NCI-H1417 (cell line): Measurements from ENCODE around the gene LACTBL1.

Experiments
- DNase-seq, 3 experiments: peaks; one replicate each; lab custom pipeline; 2025; lab: John Stamatoyannopoulos, UW

LACTBL1 gene

GRCh38 chr1:22944346-22945055, 28.2 kb downstream of the LACTBL1 start:
- no peak for DNase-seq

- DNase-seq, result no peak
These were observed 31.4 kb downstream of the LACTBL1 start for GRCh38 chr1:22941257-22941656.

DNA sequence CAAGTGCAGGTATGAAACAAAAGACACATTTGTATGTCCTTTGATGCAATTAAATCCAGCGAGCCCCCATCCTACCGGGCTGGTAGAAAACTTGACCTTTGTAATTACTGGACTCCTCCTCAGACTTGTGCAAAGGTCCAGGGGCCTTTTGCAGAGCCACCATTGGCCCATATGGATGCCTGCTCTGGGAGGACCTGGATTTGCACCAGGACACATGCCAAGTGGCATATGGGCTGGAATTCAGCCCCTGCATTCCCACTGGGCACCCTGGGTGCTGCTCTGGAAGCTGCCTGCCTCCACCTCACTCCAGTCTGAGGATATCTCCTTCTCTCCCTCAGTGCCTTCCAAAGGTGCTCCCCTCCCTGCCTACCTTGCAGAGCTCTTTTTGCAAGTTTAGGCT, 36.0 kb downstream of the LACTBL1 start:
- DNase-seq, result no peak

- DNase-seq, result no peak
These were observed 37.2 kb downstream of the LACTBL1 start for GRCh38 chr1:22935433-22935832.

GRCh38 chr1:22932803-22933470, 39.7 kb downstream of the LACTBL1 start:
- DNase-seq, result no peak

DNA sequence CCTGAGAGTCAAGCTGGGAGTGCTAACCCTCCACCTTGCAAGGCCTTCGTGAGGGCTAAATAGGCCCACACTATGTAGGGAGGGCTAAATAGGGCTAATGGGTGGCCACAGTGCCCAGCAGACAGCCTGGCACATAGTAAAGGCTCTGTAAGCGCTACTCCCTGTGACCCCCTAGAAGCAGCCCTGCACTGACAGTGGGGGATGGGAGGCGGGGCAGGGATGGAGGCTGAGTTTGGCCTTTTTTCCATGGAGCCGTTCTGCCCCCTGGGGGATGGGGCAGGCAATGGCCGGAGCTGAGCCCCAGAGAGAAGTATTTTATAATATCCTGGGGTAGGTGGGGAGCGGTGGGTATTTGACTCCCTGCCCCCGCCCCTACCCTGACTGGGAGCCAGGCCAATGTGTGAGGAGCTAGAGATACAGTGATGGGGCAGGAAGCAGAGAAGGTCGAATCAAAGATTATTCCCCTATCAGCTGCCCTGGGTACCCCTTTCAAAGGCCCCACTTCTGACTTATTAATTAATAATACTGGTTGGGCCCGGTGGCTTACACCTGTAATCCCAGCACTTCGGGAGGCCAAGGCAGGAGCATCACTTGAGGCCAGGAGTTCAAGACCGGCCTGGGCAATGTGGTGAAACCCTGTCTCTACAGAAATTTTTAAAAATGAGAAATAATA, 42.3 kb downstream of the LACTBL1 start:
- DNase-seq, result peak; percentile 17 to 62 (median 23)

- DNase-seq, result no peak
These were observed 47.6 kb downstream of the LACTBL1 start for GRCh38 chr1:22925111-22925510.

GRCh38 chr1:22922640-22923039, 50.0 kb downstream of the LACTBL1 start:
- DNase-seq, result no peak

GRCh38 chr1:22921452-22922126, 51.1 kb downstream of the LACTBL1 start:
- no peak for DNase-seq

GRCh38 chr1:22920734-22921451, 51.8 kb downstream of the LACTBL1 start:
- no peak for DNase-seq

- no peak for DNase-seq
These were observed 52.5 kb downstream of the LACTBL1 start for GRCh38 chr1:22920026-22920733.

- no peak for DNase-seq
These were observed 53.2 kb downstream of the LACTBL1 start for GRCh38 chr1:22919341-22920025.

- no peak for DNase-seq
These were observed 54.0 kb downstream of the LACTBL1 start for GRCh38 chr1:22918644-22919043.

DNA sequence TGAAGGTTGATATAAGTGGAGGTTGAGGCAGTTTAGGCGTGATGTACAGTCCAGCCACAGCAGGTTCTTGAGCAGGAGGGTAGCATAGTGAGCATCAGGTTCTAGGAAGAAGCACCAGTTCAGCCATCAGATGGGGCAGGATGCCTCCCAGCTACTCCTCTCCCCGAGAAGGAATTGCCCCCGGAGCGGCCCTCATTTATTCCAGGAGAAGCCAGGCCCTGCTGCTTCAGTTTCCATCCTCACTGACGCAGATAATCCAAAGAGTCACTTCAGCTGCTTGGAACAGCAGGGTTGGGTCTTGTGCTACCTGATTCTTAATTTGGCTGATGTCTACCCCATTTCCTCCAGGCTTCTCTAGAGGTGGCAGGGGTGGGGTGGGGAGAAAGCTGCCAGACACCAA, 54.7 kb downstream of the LACTBL1 start:
- DNase-seq, result no peak

DNA sequence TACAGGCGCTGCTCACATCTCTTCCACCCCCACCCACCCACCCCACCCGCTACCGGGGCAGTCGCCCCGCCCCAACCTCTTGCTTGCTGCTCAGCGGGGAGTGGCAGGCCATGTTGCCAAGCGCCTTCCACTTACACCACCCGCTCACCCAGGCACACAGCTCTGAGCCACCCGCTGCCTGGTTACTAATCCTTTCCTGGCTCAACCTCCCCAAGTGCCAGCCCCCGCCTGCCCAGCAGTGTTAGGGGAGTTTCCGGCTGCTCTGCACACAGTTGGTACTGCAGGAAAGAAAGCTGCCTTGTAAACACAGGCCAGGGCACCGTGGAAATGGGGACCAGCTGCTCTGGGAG, 56.2 kb downstream of the LACTBL1 start:
- DNase-seq, result peak; percentile 29 to 85 (median 71)

GRCh38 chr1:22915816-22916470, 56.7 kb downstream of the LACTBL1 start:
- peak in 2 of 3 experiments; percentile 54 to 71 for DNase-seq

DNA sequence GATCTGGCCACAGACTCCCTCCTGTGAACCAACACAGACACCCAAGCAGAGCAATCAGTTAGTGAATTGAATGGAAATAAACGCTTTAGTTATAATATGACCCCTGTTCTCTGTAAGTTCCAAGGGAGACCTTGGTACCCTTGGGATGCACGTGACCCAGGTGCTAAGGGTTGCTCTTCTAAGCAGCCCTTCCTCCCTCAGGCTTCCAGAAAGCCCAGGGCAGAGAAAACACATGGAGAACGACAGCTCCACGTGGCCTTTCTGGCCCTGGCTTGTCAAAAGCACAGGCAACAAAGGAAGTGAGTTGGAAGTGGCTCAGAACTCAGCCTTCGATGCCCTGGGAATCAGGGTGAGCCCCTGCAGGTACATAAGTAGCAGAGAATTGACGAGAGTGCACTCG, 57.4 kb downstream of the LACTBL1 start:
- DNase-seq, result no peak

GRCh38 chr1:22914633-22915217, 57.9 kb downstream of the LACTBL1 start:
- no peak for DNase-seq

- DNase-seq, result no peak
These were observed 58.5 kb downstream of the LACTBL1 start for GRCh38 chr1:22914156-22914555.
